Measurements from ENCODE around the gene OS9. TPM values are rescaled to one million over a fixed set of nuclear protein-coding genes. Genes with fewer than 3 reads are reported as not detected.

The OS9 gene
- polyA plus RNA-seq, 2 of the 4 experiments (the other 2 are of a cell fraction): 128 to 183 TPM

- FAIRE-seq (no peak), DNase-seq (ENCODE audit: low read depth in 1 of 2, low spot score in 1 of 2) (no peak), ATAC-seq (no peak)
- H3K9me3 ChIP-seq: no peaks in the 10 kb centered on the region
- POLR2A ChIA-PET: no interaction called here
- CTCF ChIA-PET: interaction anchor here (0.6 to 2.9 kb wide), 4 partner anchors 10 to 1330 kb away, joined by 3 to 23 read pairs (median 3); no protein-coding TSS in a partner anchor
- H3K4me2 ChIP-seq: no peak overlapping the region
- H3K4me1 ChIP-seq: no peaks in the 10 kb centered on the region
- H3K4me3 ChIP-seq: no peak overlapping the region
- no peak overlapping the region for H3K27ac ChIP-seq
- WGBS (ENCODE audit: missing lambda C conversion rate): 94% methylated on average over 12 of the region's 12 CpGs
- TF ChIP-seq TP53 (CRISPR knock-in tag; IDR thresholded peaks at IDR 0.05) (no peak), HOXB13 (CRISPR knock-in tag; IDR thresholded peaks at IDR 0.05; ENCODE audit: low read depth) (no peak)
These were observed 21.9 kb downstream of the OS9 start for GRCh38 chr12:57715786-57716185.

GRCh38 chr12:57716305-57716704, 22.4 kb downstream of the OS9 start:
- DNase-seq (ENCODE audit: low read depth in 1 of 2, low spot score in 1 of 2): no peak
- WGBS (ENCODE audit: missing lambda C conversion rate): 93% methylated on average over 4 of the region's 4 CpGs
- no peaks in the 10 kb centered on the region for H3K4me1 ChIP-seq
- no peak overlapping the region for H3K4me2 ChIP-seq
- H3K9me3 ChIP-seq: no peaks in the 10 kb centered on the region
- CTCF ChIA-PET: interaction anchor here (0.9 to 2.9 kb wide), 5 partner anchors 10 to 24 kb away, joined by 3 to 23 read pairs (median 3); no protein-coding TSS in a partner anchor
- no peak overlapping the region for H3K27ac ChIP-seq
- POLR2A ChIA-PET: no interaction called here
- no peak overlapping the region for H3K4me3 ChIP-seq
- FAIRE-seq: no peak
- ATAC-seq: no peak
- TF ChIP-seq EP300 (IDR thresholded peaks at IDR 0.05) (no peak), ZFP36 (IDR thresholded peaks at IDR 0.05; ENCODE audit: borderline replicate concordance, partially characterized antibody) (no peak), FOSL2 (IDR thresholded peaks at IDR 0.05) (no peak), FOSL2 (CRISPR knock-in tag; IDR thresholded peaks at IDR 0.05) (no peak), CBX8 (IDR thresholded peaks at IDR 0.05) (no peak), EHF (CRISPR knock-in tag; IDR thresholded peaks at IDR 0.05) (no peak), PHF8 (IDR thresholded peaks at IDR 0.05; ENCODE audit: borderline replicate concordance, low read depth) (no peak), BHLHE40 (IDR thresholded peaks at IDR 0.05; ENCODE audit: low read depth, low read length) (no peak), REST (IDR thresholded peaks at IDR 0.05) (no peak)
- TF ChIP-seq, protein P1, sequence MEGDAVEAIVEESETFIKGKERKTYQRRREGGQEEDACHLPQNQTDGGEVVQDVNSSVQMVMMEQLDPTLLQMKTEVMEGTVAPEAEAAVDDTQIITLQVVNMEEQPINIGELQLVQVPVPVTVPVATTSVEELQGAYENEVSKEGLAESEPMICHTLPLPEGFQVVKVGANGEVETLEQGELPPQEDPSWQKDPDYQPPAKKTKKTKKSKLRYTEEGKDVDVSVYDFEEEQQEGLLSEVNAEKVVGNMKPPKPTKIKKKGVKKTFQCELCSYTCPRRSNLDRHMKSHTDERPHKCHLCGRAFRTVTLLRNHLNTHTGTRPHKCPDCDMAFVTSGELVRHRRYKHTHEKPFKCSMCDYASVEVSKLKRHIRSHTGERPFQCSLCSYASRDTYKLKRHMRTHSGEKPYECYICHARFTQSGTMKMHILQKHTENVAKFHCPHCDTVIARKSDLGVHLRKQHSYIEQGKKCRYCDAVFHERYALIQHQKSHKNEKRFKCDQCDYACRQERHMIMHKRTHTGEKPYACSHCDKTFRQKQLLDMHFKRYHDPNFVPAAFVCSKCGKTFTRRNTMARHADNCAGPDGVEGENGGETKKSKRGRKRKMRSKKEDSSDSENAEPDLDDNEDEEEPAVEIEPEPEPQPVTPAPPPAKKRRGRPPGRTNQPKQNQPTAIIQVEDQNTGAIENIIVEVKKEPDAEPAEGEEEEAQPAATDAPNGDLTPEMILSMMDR (IDR thresholded peaks at IDR 0.05): no peak

DNA sequence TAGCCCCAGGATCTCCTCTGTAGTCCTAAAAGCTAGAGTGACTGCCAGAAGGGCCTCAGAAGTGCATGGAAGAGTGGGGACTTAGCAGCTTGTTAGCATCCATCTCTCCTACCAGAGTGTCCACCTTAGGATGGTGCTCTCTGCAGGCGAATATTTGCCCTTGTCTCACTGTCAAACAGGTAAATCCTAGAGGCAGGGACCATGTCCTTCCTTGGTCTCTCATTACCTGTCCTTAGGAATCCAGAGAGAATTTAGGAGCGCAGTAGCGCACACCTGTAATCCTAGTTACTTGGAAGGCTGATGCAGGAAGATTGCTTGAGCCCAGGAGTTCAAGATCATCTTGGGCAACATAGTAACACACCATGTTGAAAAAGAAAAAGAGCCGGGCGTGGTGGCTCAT, 23.2 kb downstream of the OS9 start:
- Histone ChIP-seq H3K4me3 (no peak overlapping the region), H3K4me1 (no peaks in the 10 kb centered on the region), H3K27ac (no peak overlapping the region), H3K9me3 (no peaks in the 10 kb centered on the region), H3K4me2 (no peak overlapping the region)
- no peak for FAIRE-seq
- ChIA-PET CTCF (interaction anchor here (0.6 to 13.8 kb wide), 5 partner anchors 9 to 134 kb away, joined by 3 to 242 read pairs (median 5); partner anchors contain the start of gene AGAP2), POLR2A (no interaction called here)
- DNase-seq (ENCODE audit: low read depth in 1 of 2, low spot score in 1 of 2): no peak
- no peak for TF ChIP-seq HOXA7 (CRISPR knock-in tag; IDR thresholded peaks at IDR 0.05)
- TF ChIP-seq MAZ (IDR thresholded peaks at IDR 0.05; ENCODE audit: borderline replicate concordance, low read depth, low read length): no peak
- no peak for TF ChIP-seq RNF2 (IDR thresholded peaks at IDR 0.05; ENCODE audit: borderline replicate concordance, low read depth)
- TF ChIP-seq, protein P2, sequence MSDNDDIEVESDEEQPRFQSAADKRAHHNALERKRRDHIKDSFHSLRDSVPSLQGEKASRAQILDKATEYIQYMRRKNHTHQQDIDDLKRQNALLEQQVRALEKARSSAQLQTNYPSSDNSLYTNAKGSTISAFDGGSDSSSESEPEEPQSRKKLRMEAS (IDR thresholded peaks at IDR 0.05): no peak
- TF ChIP-seq BCL3 (IDR thresholded peaks at IDR 0.05): no peak
- no peak for TF ChIP-seq ZFP36 (IDR thresholded peaks at IDR 0.05; ENCODE audit: borderline replicate concordance, partially characterized antibody)
- TF ChIP-seq CEBPB (IDR thresholded peaks at IDR 0.05): no peak
- TF ChIP-seq TP53 (CRISPR knock-in tag; IDR thresholded peaks at IDR 0.05): no peak
- TF ChIP-seq HOXB5 (CRISPR knock-in tag; IDR thresholded peaks at IDR 0.05): no peak
- TF ChIP-seq NR3C1 (IDR thresholded peaks at IDR 0.05): no peak
- no peak for TF ChIP-seq HEYL (CRISPR knock-in tag; IDR thresholded peaks at IDR 0.05)
- TF ChIP-seq, protein P3, sequence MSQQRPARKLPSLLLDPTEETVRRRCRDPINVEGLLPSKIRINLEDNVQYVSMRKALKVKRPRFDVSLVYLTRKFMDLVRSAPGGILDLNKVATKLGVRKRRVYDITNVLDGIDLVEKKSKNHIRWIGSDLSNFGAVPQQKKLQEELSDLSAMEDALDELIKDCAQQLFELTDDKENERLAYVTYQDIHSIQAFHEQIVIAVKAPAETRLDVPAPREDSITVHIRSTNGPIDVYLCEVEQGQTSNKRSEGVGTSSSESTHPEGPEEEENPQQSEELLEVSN (IDR thresholded peaks at IDR 0.05; ENCODE audit: borderline replicate concordance, low read depth): no peak
- no peak for TF ChIP-seq POLR2A (IDR thresholded peaks at IDR 0.05; ENCODE audit: low read length)
- TF ChIP-seq POLR2AphosphoS2 (conservative IDR thresholded peaks at IDR 0.05; ENCODE audit: low read length): no peak
- ATAC-seq: no peak
- 94% methylated on average over 5 of the region's 5 CpGs for WGBS (ENCODE audit: missing lambda C conversion rate)

All from A549 (cell line).